ENCODE results near the gene PSMA2.

GRCh38 chr7:42945821-42946626, 14.1 kb upstream of the PSMA2 start:
- TF ChIP-seq POLR2AphosphoS5 (IDR thresholded peaks at IDR 0.05; ENCODE audit: low read depth, low read length): no peak
- TF ChIP-seq POLR2A (IDR thresholded peaks at IDR 0.05; ENCODE audit: low read depth, low read length): no peak
- TF ChIP-seq TAF1 (IDR thresholded peaks at IDR 0.05; ENCODE audit: low read depth, low read length): no peak
- TF ChIP-seq PAX5 (IDR thresholded peaks at IDR 0.05; ENCODE audit: insufficient read depth, low read length, severe bottlenecking): no peak
- no peak for TF ChIP-seq SPI1 (IDR thresholded peaks at IDR 0.05; ENCODE audit: low read depth, low read length)
- no peak for TF ChIP-seq POU2F2 (IDR thresholded peaks at IDR 0.05; ENCODE audit: low read depth, low read length)
